HEK293T (cell line): ENCODE measurements around the gene PTPN13.

Experiments used
- CTCF ChIA-PET: fragments of 350-600 bp; formaldehyde crosslinking; extraction: SDS; loops from one replicate; lab custom pipeline; 2021; ENCODE audit warnings: antibody characterized with exemption, inconsistent platforms; lab: Yijun Ruan, JAX
- POLR2A ChIA-PET: fragments of 350-600 bp; formaldehyde crosslinking; extraction: SDS; loops from one replicate; lab custom pipeline; 2020; ENCODE audit warnings: antibody characterized with exemption, inconsistent platforms; lab: Yijun Ruan, JAX
- DNase-seq: peaks from one replicate; pipeline ENCODE4 v3.0.0; 2012; ENCODE audit warnings: mixed read lengths; ENCODE audit errors: extremely low spot score
- ARNT ChIP-seq: fragments of 450-650 bp; IDR thresholded peaks from 2 replicates; pipeline ENCODE4 v1.6.1; 2017; ENCODE audit warnings: mild to moderate bottlenecking
- BHLHE40 ChIP-seq: fragments of 450-650 bp; IDR thresholded peaks from 2 replicates; pipeline ENCODE4 v1.6.1; 2016; ENCODE audit warnings: mild to moderate bottlenecking, moderate library complexity, borderline replicate concordance
- CTBP1 ChIP-seq: fragments of 450-650 bp; IDR thresholded peaks from 2 replicates; pipeline ENCODE4 v1.6.1; 2016; ENCODE audit warnings: borderline replicate concordance
- FOXA1 ChIP-seq: fragments of 450-650 bp; IDR thresholded peaks from 2 replicates; pipeline ENCODE4 v1.6.1; 2016; ENCODE audit warnings: mild to moderate bottlenecking
- FOXM1 ChIP-seq: fragments of 450-650 bp; IDR thresholded peaks from 2 replicates; pipeline ENCODE4 v1.6.1; 2017; ENCODE audit warnings: mild to moderate bottlenecking, borderline replicate concordance
- PKNOX1 ChIP-seq: fragments of 450-650 bp; IDR thresholded peaks from 2 replicates; pipeline ENCODE4 v1.6.1; 2016
- SP1 ChIP-seq: fragments of 450-650 bp; IDR thresholded peaks from 2 replicates; pipeline ENCODE4 v1.6.1; 2017
- SUZ12 ChIP-seq: fragments of 450-650 bp; IDR thresholded peaks from 2 replicates; pipeline ENCODE4 v1.6.1; 2016; ENCODE audit warnings: mild to moderate bottlenecking
- TARDBP ChIP-seq: fragments of 450-650 bp; IDR thresholded peaks from 2 replicates; pipeline ENCODE4 v1.6.1; 2016

Gene PTPN13

GRCh38 chr4:86855572-86855971 lies 261.5 kb downstream of the PTPN13 start:
- CTCF ChIA-PET = no interaction called here
- DNase-seq = no peak
- POLR2A ChIA-PET = no interaction called here
- TF ChIP-seq FOXA1 (no peak), BHLHE40 (no peak), SUZ12 (no peak), SP1 (no peak)

GRCh38 chr4:86856896-86857295 lies 262.8 kb downstream of the PTPN13 start:
- CTCF ChIA-PET = interaction anchor here (0.8 kb wide), 1 partner anchor 421 kb away, joined by 4 read pairs; no protein-coding TSS in a partner anchor
- POLR2A ChIA-PET = no interaction called here
- TF ChIP-seq FOXM1 = no peak
- no peak for TF ChIP-seq ARNT
- no peak for DNase-seq

GRCh38 chr4:86857341-86858052 lies 263.4 kb downstream of the PTPN13 start:
- TF ChIP-seq PKNOX1 (no peak), TARDBP (no peak), SUZ12 (no peak), BHLHE40 (no peak), CTBP1 (no peak)

More at GRCh38 chr4:86857341-86858052, 263.4 kb downstream of the PTPN13 start:
- ChIA-PET CTCF (interaction anchor here (0.8 kb wide), 1 partner anchor 422 kb away, joined by 4 read pairs; no protein-coding TSS in a partner anchor), POLR2A (no interaction called here)
- DNase-seq = no peak
